CD4-positive, alpha-beta T cell (primary cell): ENCODE results near the gene CYP11A1. TPM values are rescaled to one million over a fixed set of nuclear protein-coding genes. Genes with fewer than 3 reads are reported as not detected.

Experiments used
- ATAC-seq: fragments of 200-7000 bp; cut with Tn5 transposase; one replicate; pipeline ENCODE4 v1.10.0; 2022; ENCODE audit warnings: mild to moderate bottlenecking; ENCODE audit not compliant: poor library complexity
- CTCF ChIA-PET: fragments of 350-600 bp; sonication (Branson Sonifier 250); formaldehyde crosslinking; loops from one replicate; lab custom pipeline; 2021; ENCODE audit warnings: antibody characterized with exemption, inconsistent platforms; lab: Charles Lee
- POLR2A ChIA-PET: fragments of 350-600 bp; sonication (Branson Sonifier 250); formaldehyde crosslinking; loops from one replicate; lab custom pipeline; 2021; ENCODE audit warnings: antibody characterized with exemption, inconsistent platforms; lab: Charles Lee
- DNase-seq, 14 experiments: peaks; one replicate each; pipeline ENCODE4 v3.0.0-alpha.2; 2013 to 2020; ENCODE audit warnings: mixed read lengths in 2 of 14
- H3K27ac ChIP-seq, 2 donors: one replicate each; pipeline versions ENCODE4 v1.5.1 to v1.7.0; 2013; ENCODE audit warnings: low read length in 2 of 2, low read depth in 1 of 2, mild to moderate bottlenecking in 1 of 2
- H3K27me3 ChIP-seq, 2 experiments: 1 replicate in 1 of 2; 2 replicates in 1 of 2; pipeline versions ENCODE4 v1.6.1 to v1.7.0; 2013; ENCODE audit warnings: low read length in 2 of 2, control low read depth in 1 of 2, mild to moderate bottlenecking in 1 of 2, moderate library complexity in 1 of 2; ENCODE audit not compliant: insufficient read depth in 2 of 2, control insufficient read depth in 1 of 2
- H3K36me3 ChIP-seq: one replicate; pipeline ENCODE4 v1.6.1; 2013; ENCODE audit warnings: low read length, control low read depth; ENCODE audit not compliant: insufficient read depth
- H3K4me1 ChIP-seq: one replicate; pipeline ENCODE4 v1.6.1; 2013; ENCODE audit warnings: low read length, control low read depth; ENCODE audit not compliant: insufficient read depth
- H3K4me3 ChIP-seq: one replicate; pipeline ENCODE4 v1.5.1; 2013; ENCODE audit warnings: mild to moderate bottlenecking, low read length, moderate library complexity
- H3K9me3 ChIP-seq, 2 experiments: 1 replicate in 1 of 2; 2 replicates in 1 of 2; pipeline versions ENCODE4 v1.6.1 to v1.7.0; 2013; ENCODE audit warnings: low read length in 2 of 2, mild to moderate bottlenecking in 2 of 2, control low read depth in 1 of 2, moderate library complexity in 1 of 2; ENCODE audit not compliant: control insufficient read depth in 1 of 2, insufficient read depth in 1 of 2
- H3K27ac Mint-ChIP-seq: one replicate; pipeline ENCODE4 v1.8.0; 2020; ENCODE audit warnings: mixed read lengths
- H3K27me3 Mint-ChIP-seq: one replicate; pipeline ENCODE4 v1.8.0; 2021; ENCODE audit warnings: mixed read lengths
- H3K36me3 Mint-ChIP-seq: one replicate; pipeline ENCODE4 v1.8.0; 2021; ENCODE audit warnings: low read depth, mixed read lengths
- H3K4me1 Mint-ChIP-seq: one replicate; pipeline ENCODE4 v1.8.0; 2021; ENCODE audit warnings: low read depth, mixed read lengths
- H3K4me3 Mint-ChIP-seq: one replicate; pipeline ENCODE4 v1.8.0; 2020; ENCODE audit warnings: mild to moderate bottlenecking, mixed read lengths
- H3K9me3 Mint-ChIP-seq: one replicate; pipeline ENCODE4 v1.8.0; 2020; ENCODE audit warnings: mixed read lengths
- CTCF ChIP-seq: fragments of 200-600 bp; IDR thresholded peaks from one replicate; pipeline ENCODE4 v1.8.0; 2022; ENCODE audit warnings: antibody characterized with exemption, mild to moderate bottlenecking
- intact Hi-C, 2 experiments: fragments of 100-400 bp; cut with DNase I in 1 of 2; cut with micrococcal nuclease in 1 of 2; formaldehyde crosslinking; loops; one replicate each; pipeline versions ENCODE4 v1.15.1 to v1.9.0; 2023 to 2025; cut with DNase I, micrococcal nuclease
- total RNA-seq, 174 experiments: library from RNA in 2 of 174; stranded (reverse) in 2 of 174; gene quantifications; one replicate each; pipeline ENCODE4 v1.2.3 and lab custom pipeline; 2021 to 2026

The CYP11A1 gene
- total RNA-seq, 2 experiments from 2014 or later, result not detected

DNA sequence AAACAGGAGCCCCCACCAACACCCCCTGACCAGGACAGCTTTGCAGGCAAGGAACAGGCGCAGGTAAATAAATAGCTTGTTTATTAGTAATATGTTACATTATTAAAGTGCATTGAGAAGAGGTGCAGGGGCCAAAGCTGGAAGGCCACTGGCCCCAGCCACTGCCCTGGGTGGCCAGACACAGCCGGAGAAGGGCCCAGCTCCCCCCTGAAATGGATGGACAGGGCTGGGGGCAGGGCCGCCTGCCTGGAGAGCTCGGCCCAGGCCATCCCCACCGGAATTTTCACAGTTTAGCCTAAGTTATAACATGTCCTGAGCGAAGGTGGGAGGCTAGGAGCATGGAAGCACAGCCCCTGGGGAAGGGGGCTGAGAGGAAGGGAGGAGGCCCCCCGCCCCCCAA is 41.8 kb upstream of the CYP11A1 start:
- intact Hi-C loops, result no loop called here
- no peak overlapping the region for H3K27ac ChIP-seq
- no peaks in the 10 kb centered on the region for H3K27me3 ChIP-seq
- no peaks in the 10 kb centered on the region for H3K36me3 Mint-ChIP-seq
- DNase-seq (no peak), ATAC-seq (no peak)
- CTCF ChIA-PET, result interaction anchor here (1.6 kb wide), 1 partner anchor 27 kb away, joined by 3 read pairs; no protein-coding TSS in a partner anchor
- H3K4me1 Mint-ChIP-seq, result no peaks in the 10 kb centered on the region
- no peaks in the 10 kb centered on the region for H3K27me3 Mint-ChIP-seq
- no peak overlapping the region for H3K27ac Mint-ChIP-seq
- H3K4me3 ChIP-seq, result no peak overlapping the region
- H3K36me3 ChIP-seq, result no peaks in the 10 kb centered on the region
- TF ChIP-seq CTCF, result no peak
- POLR2A ChIA-PET, result no interaction called here
- no peaks in the 10 kb centered on the region for H3K9me3 ChIP-seq
- no peak overlapping the region for H3K4me3 Mint-ChIP-seq
- no peaks in the 10 kb centered on the region for H3K9me3 Mint-ChIP-seq
- no peaks in the 10 kb centered on the region for H3K4me1 ChIP-seq

GRCh38 chr15:74408815-74409214 is 41.4 kb upstream of the CYP11A1 start:
- Mint-ChIP-seq H3K27me3 (no peaks in the 10 kb centered on the region), H3K27ac (no peak overlapping the region), H3K36me3 (no peaks in the 10 kb centered on the region), H3K4me3 (no peak overlapping the region), H3K4me1 (peaks cover under 1% of the 10 kb centered on the region), H3K9me3 (no peaks in the 10 kb centered on the region)
- no peaks in the 10 kb centered on the region for H3K36me3 ChIP-seq
- no peak overlapping the region for H3K4me3 ChIP-seq
- ATAC-seq (no peak), DNase-seq (no peak)
- no peak for TF ChIP-seq CTCF
- ChIA-PET CTCF (interaction anchor here (1.6 kb wide), 1 partner anchor 26 kb away, joined by 3 read pairs; no protein-coding TSS in a partner anchor), POLR2A (no interaction called here)
- intact Hi-C loops, result no loop called here
- H3K27me3 ChIP-seq, result no peaks in the 10 kb centered on the region
- H3K4me1 ChIP-seq, result peaks cover 4% of the 10 kb centered on the region
- no peak overlapping the region for H3K27ac ChIP-seq
- no peaks in the 10 kb centered on the region for H3K9me3 ChIP-seq

GRCh38 chr15:74408385-74408784 is 40.9 kb upstream of the CYP11A1 start:
- Mint-ChIP-seq H3K36me3 (no peaks in the 10 kb centered on the region), H3K4me3 (no peak overlapping the region), H3K27ac (no peak overlapping the region), H3K4me1 (peaks cover 5% of the 10 kb centered on the region), H3K9me3 (no peaks in the 10 kb centered on the region), H3K27me3 (no peaks in the 10 kb centered on the region)
- DNase-seq (no peak), ATAC-seq (no peak)
- Histone ChIP-seq H3K27ac (no peak overlapping the region), H3K4me1 (peaks cover 8% of the 10 kb centered on the region), H3K4me3 (no peak overlapping the region), H3K27me3 (no peaks in the 10 kb centered on the region), H3K9me3 (no peaks in the 10 kb centered on the region), H3K36me3 (no peaks in the 10 kb centered on the region)
- intact Hi-C loops, result no loop called here
- ChIA-PET CTCF (interaction anchor here (1.6 kb wide), 1 partner anchor 26 kb away, joined by 3 read pairs; no protein-coding TSS in a partner anchor), POLR2A (no interaction called here)
- TF ChIP-seq CTCF, result no peak
